SK-MEL-5 (cell line): ENCODE measurements around the gene MCC. TPM values are rescaled to one million over a fixed set of nuclear protein-coding genes. Genes with fewer than 3 reads are reported as not detected.

Experiments
- DNase-seq: peaks from one replicate; pipeline ENCODE4 v3.0.0-alpha.2; 2016; ENCODE audit warnings: low read depth, low spot score
- in situ Hi-C: cut with HindIII; loops from 2 replicates; pipeline ENCODE4 v1.10.0; 2016; ENCODE audit warnings: low sequenced_read_pairs, high pct_unique_total_duplicates, low pct_unique_long_range_greater_than_20kb
- total RNA-seq: library from RNA; depleted of rRNA; stranded (reverse); fragments of >200 nt; shearing (Covaris generic); gene quantifications from 2 replicates; pipeline ENCODE4 v1.2.3, GENCODE V29; 2014

Gene MCC
- total RNA-seq, 1 experiment from 2014 or later, result 48.2 TPM

DNA sequence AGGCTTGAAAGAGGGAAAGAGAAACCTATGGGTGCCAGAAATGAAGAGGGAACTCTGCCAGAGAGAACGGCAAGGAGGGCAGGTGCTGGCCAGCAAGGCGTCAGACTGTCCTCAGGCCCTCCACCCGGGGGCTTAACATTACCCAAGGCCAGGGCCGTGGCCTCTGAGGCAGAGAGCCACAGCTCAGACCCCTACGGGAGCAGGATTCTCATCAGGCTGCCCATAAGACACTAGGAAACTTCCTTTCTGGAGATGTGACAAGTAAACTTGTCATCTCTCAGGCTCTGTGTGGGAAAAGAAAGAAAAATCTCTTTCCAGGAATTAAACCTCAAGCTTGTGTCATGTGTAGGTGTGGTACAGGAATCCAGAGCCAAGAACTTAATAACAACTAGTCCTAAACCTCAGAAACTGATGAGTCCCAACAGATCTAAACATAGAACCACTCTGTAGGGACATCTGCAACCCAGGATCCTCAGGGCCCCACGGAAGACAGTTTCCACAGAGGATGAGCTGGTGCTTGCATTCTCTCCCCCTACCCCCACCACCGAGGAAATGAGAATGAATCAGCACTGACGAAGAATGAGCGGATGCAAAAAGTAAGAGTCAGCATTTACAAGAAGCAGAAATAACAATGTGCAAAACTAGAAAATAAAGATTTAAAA, 437.4 kb downstream of the MCC start:
- in situ Hi-C loops, result no loop called here
- DNase-seq, result no peak

DNA sequence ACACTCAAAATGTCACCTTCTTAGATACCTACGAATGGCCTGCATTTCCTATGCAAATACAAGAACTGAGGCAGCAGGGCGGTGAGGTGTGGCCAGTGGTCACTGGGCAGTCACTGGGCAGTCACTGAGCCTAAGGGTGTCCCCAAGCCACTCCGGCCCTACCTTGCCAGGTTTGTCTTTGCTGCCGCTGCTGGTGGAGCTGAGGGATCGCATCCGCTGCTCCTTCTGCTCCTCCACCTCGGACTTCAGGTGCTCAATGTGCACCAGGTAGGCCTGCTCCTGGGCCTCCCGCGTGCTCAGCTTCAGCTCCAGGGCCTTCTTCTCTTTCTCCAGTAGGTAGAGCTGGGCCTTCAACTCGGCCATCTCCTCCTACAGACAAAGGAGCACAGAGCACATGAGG, 439.3 kb downstream of the MCC start:
- in situ Hi-C loops, result no loop called here
- no peak for DNase-seq

GRCh38 chr5:113047733-113048652, 440.3 kb downstream of the MCC start:
- in situ Hi-C loops, result no loop called here
- no peak for DNase-seq

DNA sequence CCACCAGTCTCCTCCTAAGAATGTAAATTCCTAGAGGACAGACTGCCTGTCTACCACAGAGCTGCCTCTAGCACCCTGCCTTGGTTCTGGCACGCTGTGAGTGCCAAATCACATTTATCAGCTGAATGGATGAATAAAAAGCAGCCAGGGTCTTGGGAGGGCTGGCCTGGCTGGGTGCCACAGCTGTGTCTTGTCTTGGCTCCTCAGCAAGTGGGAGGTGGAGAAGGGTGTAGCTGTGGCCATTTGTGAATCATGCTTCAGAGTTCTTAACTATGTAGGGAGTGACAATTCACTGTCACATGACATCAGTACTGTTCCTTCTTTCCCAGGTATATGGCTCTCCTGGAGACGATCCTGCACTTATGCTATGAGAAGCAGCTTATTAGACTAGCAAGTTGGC, 441.0 kb downstream of the MCC start:
- in situ Hi-C loops, result no loop called here
- DNase-seq, result no peak

DNA sequence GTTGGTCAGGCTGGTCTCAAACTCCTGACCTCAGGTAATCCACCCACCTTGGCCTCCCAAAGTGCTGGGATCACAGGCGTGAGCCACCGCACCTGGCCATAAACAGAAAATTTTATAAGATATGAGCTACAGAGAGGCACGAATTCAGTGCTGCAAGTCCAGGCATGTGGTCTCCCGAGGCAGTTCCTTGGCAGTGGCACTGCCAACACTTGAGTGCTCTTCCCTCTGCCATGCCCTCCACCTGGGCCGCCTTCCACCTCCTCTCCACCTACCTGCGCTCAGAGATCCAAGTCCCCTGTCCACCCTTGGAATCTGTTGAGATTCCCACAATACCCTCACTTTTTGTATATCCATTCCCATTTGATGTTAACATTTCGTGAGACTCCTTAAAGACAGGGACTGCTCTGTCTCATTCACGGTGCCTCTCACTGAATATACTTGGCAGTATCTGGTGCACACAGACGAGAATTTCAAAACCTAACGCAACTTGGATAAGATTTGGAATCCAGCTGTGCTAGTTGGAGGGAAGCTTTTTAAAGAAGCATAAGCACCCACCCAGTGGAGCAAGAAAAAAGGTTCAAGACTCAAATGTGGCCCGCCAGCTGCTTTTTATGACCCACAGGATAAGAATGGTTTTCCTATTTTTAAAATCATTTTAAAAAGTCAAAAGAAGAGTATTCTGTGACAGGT, 443.3 kb downstream of the MCC start:
- in situ Hi-C loops, result no loop called here
- no peak for DNase-seq

- in situ Hi-C loops, result no loop called here
- no peak for DNase-seq
These were observed 444.7 kb downstream of the MCC start for GRCh38 chr5:113043491-113043931.

DNA sequence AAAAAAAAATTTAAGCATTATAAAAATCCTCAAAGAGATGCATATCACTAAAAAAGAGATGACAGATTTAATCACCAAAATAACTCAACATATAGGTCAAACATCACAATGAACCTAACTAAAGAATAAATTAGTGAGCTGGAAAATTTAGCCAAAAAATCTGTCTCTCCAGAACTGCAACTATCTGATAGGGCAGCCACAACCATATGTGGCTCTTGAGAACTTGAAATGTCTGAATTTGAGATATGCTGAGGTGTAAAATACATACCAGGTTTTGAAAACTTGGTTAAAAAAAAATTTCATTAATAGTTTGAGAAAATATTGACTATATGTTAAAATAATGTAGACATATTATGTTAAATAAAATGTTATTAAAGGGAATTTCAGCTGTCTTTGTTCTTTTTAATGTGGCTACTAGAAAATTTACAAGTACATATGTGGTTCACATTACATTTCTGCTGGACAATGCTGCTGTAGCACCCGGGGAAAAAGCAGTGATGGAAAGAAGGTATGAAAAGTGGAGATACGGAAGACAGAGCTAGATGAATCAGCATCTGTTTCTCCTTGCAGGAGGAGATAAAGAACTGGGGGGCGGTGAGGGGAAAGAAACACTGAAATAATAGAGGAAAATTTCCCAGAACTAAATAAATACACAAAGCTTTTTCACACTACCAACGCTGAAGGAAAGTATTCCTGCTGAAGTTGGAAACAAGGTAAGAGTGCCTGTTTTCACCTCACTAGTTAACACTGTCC, 445.6 kb downstream of the MCC start:
- DNase-seq, result no peak
- in situ Hi-C loops, result no loop called here

DNA sequence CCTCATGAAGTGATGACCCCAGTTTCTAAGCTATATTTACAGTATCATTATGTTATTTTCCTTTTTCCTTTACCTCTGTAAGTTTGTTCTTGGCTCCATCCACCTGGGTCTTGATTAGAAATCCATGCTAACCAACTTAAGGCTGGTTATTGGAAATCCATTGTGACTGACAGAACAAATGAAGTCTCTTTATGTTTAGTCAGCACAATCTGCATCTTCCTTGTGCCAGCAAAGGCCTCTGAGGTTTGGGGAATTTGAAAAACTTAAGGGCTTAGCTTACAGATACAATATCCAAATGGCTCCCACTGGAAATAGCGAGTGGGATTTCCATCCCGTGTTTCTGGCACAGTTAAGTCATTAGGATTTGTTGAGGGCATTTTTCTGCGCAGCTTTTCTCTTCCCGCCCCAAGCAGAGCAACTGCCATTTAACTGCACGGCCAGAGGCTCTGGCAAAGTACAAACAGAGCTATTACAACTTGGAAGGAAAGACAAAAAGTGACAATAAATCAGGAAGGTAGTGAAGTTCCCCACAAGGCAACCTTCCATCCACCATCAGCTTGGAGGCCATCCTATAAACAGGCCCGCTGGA, 447.5 kb downstream of the MCC start:
- no peak for DNase-seq
- in situ Hi-C loops, result no loop called here

- in situ Hi-C loops, result no loop called here
These were observed 448.3 kb downstream of the MCC start for GRCh38 chr5:113039934-113040285.

GRCh38 chr5:113039229-113039933, 448.9 kb downstream of the MCC start:
- in situ Hi-C loops, result no loop called here
- no peak for DNase-seq

More at GRCh38 chr5:113039934-113040285, 448.3 kb downstream of the MCC start:
- DNase-seq, result no peak

DNA sequence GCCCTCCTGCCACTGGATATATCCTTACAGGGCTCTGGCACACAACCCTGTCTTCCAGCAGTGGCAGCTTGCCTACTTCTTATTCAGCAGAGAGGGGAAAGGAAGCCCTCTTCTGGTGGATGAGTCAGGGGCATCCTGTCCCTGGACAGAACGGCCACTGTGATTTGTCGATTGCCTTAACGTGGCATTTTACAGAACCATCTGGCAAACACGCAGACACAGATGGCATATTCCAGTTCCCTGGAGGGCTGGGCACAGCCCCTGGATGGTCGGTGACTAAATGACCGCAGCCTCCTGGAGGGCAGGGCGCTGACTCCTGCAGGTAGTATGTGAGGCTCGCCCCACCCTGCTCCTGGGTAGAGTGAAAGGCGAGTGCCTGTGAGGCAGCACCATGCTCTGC, 449.5 kb downstream of the MCC start:
- peak; percentile 17 for DNase-seq
- in situ Hi-C loops, result no loop called here

DNA sequence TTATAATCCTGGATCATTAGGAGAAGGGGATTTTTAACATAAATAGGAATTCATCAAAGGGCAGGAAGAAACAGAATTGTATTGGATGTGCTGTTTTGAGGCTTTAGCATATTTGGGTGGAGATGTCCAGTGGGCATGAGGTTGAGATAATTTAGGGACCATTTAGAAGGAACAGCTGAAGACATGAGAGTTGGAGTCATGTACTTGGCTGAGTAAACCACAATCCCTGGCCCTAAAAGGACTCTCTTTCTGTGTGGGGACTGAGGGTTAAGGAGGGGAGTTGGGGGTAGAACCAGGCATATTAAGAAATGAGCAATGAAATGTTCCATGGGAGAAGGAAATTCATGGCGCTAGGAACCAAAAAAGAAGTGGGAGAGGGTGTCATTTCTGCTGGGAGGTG, 450.1 kb downstream of the MCC start:
- DNase-seq, result no peak
- in situ Hi-C loops, result no loop called here

DNA sequence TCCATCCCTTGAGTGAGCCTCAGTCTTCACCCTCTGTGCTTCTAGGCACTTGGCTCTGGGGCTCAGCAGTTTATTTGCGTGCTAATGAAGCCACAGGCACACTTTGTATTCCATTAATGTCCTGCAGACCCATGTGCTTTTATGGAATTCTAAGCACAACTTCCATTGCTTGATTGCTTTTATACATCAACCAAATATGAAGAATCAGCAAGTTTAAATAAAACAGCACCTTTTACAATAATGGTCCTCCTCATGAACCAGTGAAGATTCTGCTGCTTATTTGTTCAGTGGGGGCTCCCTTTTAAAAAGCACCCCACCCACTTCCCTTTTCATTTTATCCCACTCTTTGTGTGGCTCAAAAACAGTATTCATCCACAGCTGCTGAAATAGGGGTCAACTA, 451.4 kb downstream of the MCC start:
- in situ Hi-C loops, result no loop called here
- no peak for DNase-seq

DNA sequence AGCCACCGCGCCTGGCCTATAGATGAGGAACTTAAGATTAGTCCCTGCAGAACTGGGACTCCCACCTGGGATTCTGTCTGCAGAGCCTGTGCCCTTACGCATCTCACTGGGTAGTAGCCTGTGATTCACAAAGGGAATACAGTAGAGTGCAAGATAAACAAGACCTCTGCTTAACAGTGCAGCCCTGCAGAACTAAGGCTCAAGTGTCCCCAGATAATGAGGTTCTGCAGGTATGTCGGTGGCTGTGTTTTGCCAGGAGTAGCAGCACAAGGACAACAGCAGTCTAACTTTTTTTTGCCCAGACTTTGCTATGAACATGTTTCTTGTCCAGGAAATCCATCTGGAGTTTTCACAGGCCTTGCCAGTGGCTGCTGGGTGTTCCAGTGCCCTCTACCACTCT, 451.9 kb downstream of the MCC start:
- DNase-seq, result no peak
- in situ Hi-C loops, result no loop called here

DNA sequence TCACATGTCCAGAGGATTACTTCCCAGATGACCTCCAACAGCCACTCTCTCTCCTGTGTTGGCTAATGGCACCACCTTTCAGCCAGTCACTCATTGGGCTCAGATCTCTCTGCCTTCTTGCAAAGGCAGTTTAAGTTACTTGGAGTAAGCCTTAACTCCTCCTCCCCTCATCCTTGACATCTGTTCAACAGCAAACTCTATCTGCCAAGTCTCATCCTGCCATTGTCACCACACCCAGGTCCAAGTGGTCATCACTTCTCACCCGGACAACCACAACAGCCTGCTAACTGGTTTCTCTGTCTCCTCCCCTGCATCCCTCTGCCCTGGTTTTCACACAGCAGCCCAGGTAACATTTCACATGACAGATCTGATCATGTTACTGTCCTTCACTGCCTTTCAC, 453.2 kb downstream of the MCC start:
- DNase-seq, result no peak
- in situ Hi-C loops, result no loop called here

- in situ Hi-C loops, result no loop called here
- DNase-seq, result no peak
These were observed 454.0 kb downstream of the MCC start for GRCh38 chr5:113034182-113034773.

GRCh38 chr5:113031557-113031956, 456.7 kb downstream of the MCC start:
- in situ Hi-C loops, result no loop called here
- DNase-seq, result no peak
